ENCODE measurements around the gene TANC1.
"Not testable (repeated sequence)": the region's sequence is repeated elsewhere in the genome, so short reads cannot be mapped to it uniquely, and the experiment has no call there.

The TANC1 gene

GRCh38 chr2:159131267-159131913, 162.9 kb downstream of the TANC1 start:
- DNase-seq (ENCODE audit: low read depth in 1 of 2, low spot score in 1 of 2): no peak
- no peak for TF ChIP-seq JUND (IDR thresholded peaks at IDR 0.05; ENCODE audit: low read depth)
- in situ Hi-C loops (cut with HindIII; ENCODE audit: low pct_unique_long_range_greater_than_20kb, low sequenced_read_pairs): no loop called here

- DNase-seq (ENCODE audit: low read depth in 1 of 2, low spot score in 1 of 2): no peak
- in situ Hi-C loops (cut with HindIII; ENCODE audit: low pct_unique_long_range_greater_than_20kb, low sequenced_read_pairs): no loop called here
- no peak for TF ChIP-seq JUND (IDR thresholded peaks at IDR 0.05; ENCODE audit: low read depth)
Measured at GRCh38 chr2:159131914-159132281, 163.5 kb downstream of the TANC1 start.

DNA sequence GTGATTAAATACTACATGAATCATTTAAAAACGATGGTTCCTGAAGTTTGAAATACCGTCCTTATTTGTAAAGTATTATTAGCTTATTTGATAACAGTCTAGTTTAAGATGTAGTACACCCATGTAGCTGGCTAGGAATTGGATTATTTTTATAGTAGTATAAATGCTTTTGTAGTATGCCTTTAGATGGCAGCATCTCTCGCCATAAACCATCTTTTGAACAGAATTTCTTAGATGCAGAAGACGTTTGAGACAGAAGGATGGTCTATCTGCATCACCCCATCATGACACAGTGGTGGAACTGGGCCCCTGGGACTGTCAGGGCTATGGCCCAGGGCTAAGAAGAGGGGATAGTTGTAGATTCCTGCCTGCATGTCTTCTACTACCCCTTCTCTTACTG, 165.4 kb downstream of the TANC1 start:
- TF ChIP-seq JUND (IDR thresholded peaks at IDR 0.05; ENCODE audit: low read depth): no peak
- in situ Hi-C loops (cut with HindIII; ENCODE audit: low pct_unique_long_range_greater_than_20kb, low sequenced_read_pairs): no loop called here
- no peak for DNase-seq (ENCODE audit: low read depth in 1 of 2, low spot score in 1 of 2)

GRCh38 chr2:159134979-159135378, 166.5 kb downstream of the TANC1 start:
- no peak for DNase-seq (ENCODE audit: low read depth in 1 of 2, low spot score in 1 of 2)
- in situ Hi-C loops (cut with HindIII; ENCODE audit: low pct_unique_long_range_greater_than_20kb, low sequenced_read_pairs): no loop called here
- no peak for TF ChIP-seq JUND (IDR thresholded peaks at IDR 0.05; ENCODE audit: low read depth)

- no peak for TF ChIP-seq JUND (IDR thresholded peaks at IDR 0.05; ENCODE audit: low read depth)
- DNase-seq (ENCODE audit: low read depth in 1 of 2, low spot score in 1 of 2): no peak
- in situ Hi-C loops (cut with HindIII; ENCODE audit: low pct_unique_long_range_greater_than_20kb, low sequenced_read_pairs): no loop called here
Measured at GRCh38 chr2:159136391-159136790, 168.0 kb downstream of the TANC1 start.

DNA sequence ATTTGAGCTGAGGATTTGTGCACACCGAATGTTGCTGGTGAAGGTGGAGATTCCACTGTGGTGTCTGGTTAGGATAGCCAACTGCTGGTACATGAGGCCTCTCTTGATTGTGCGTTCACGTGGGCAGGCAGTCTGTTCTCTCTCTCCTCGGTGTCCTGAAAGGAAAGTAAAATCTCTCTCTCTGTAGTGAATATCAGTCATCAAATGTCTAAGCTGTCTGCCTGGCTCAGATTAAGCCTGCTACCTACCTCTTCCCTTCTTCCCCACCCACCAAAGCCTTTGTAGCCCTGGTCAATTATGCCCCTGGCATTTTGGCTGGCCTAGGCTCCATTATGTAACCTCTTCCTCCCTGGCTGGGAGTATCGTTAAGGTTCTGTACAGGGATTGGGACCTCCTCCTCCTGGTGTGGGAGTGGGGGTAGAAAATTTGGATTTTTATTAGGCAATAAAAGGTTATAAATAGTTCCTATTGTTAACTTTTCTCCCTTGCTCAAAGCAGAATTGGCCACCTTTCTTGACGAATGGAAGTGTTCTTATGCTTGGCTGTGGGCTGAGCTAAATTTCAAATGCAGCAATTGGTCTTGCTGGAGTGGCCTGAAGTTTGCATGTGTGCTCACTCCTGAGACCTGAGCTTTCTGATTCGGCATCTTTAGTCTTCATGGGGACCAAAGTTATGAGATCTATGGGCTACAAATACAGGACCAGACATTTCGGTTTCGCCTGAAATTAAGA, 169.2 kb downstream of the TANC1 start:
- DNase-seq (ENCODE audit: low read depth in 1 of 2, low spot score in 1 of 2): no peak
- in situ Hi-C loops (cut with HindIII; ENCODE audit: low pct_unique_long_range_greater_than_20kb, low sequenced_read_pairs): no loop called here
- TF ChIP-seq JUND (IDR thresholded peaks at IDR 0.05; ENCODE audit: low read depth): no peak

DNA sequence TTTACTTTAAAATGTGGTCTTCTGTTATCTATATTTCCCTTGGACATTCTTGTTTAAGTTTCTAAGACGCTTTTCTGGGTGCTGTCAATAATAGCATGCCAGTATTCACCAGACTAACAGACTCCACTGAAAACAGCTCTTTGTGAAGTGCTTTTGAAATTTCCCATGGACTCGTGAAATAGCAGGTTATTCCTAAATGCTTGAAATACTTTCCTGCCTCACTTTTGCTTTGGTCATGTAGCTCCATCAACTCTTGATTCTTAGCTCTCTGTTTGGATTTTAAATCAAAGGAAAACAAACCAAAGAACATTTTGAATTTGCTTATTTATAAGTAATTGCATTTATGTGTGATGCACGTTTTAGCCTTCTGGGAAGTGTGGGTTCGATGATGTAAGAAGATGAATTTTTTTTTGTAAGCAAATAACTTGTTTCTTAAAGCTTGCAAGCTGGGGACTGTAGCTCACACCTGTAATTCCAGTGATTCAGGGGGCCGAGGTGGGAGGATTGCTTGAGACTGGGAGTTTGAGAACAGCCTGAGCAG, 170.3 kb downstream of the TANC1 start:
- DNase-seq (ENCODE audit: low read depth in 1 of 2, low spot score in 1 of 2): no peak
- in situ Hi-C loops (cut with HindIII; ENCODE audit: low pct_unique_long_range_greater_than_20kb, low sequenced_read_pairs): no loop called here
- TF ChIP-seq JUND (IDR thresholded peaks at IDR 0.05; ENCODE audit: low read depth): no peak

- TF ChIP-seq JUND (IDR thresholded peaks at IDR 0.05; ENCODE audit: low read depth): no peak
- in situ Hi-C loops (cut with HindIII; ENCODE audit: low pct_unique_long_range_greater_than_20kb, low sequenced_read_pairs): no loop called here
- no peak for DNase-seq (ENCODE audit: low read depth in 1 of 2, low spot score in 1 of 2)
Measured at GRCh38 chr2:159139216-159139933, 170.9 kb downstream of the TANC1 start.

DNA sequence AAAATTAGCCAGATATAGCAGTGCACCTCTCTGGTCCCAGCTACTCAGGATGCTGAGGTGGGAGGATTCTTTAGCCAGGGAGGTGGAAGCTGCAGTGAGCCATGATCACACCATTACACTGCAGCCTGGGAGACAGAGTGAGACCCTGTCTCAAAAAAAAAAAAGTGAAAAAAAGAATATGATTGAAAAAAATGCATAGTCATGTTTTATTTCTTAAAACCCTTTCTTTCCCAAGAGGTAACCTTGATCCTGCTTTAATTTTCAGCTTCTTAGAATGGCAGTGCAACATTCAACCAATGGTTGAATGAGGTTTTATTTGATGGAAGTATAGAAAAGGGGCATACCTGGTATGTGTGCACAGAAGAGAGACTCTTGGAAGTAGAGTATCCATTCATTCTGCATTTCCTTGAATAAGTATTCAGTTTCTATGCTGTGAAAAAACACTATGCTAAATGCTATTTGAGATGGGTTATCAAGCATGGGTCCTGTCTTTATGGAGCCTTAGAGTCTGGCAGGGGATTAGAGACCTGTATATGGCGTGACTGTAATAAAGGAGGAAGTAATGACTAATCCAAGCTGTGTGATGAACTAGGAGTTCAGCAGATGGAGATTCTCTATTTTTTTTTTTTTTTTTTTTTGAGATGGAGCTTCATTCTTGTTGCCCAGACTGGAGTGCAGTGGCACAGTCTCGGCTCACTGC, 171.8 kb downstream of the TANC1 start:
- in situ Hi-C loops (cut with HindIII; ENCODE audit: low pct_unique_long_range_greater_than_20kb, low sequenced_read_pairs): no loop called here
- DNase-seq (ENCODE audit: low read depth in 1 of 2, low spot score in 1 of 2): no peak
- TF ChIP-seq JUND (IDR thresholded peaks at IDR 0.05; ENCODE audit: low read depth): no peak

DNA sequence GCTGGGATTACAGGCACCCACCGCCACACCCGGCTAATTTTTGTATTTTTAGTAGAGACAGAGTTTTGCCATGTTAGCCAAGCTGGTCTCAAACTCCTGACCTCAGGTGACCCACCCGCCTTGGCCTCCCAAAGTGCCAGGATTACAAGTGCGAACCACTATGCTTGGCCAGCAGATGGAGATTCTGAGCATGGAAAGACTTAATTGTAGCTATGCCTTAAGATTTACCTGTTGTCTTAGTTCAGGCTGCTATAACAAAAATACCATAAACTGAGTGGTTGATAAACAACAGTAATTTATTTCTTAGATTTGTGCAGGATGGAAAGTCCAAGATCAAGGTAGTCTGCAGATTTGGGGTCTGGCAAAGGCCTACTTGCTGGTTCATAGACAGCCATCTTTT, 172.4 kb downstream of the TANC1 start:
- DNase-seq (ENCODE audit: low read depth in 1 of 2, low spot score in 1 of 2); in situ Hi-C loops (cut with HindIII; ENCODE audit: low pct_unique_long_range_greater_than_20kb, low sequenced_read_pairs): not testable (repeated sequence)

DNA sequence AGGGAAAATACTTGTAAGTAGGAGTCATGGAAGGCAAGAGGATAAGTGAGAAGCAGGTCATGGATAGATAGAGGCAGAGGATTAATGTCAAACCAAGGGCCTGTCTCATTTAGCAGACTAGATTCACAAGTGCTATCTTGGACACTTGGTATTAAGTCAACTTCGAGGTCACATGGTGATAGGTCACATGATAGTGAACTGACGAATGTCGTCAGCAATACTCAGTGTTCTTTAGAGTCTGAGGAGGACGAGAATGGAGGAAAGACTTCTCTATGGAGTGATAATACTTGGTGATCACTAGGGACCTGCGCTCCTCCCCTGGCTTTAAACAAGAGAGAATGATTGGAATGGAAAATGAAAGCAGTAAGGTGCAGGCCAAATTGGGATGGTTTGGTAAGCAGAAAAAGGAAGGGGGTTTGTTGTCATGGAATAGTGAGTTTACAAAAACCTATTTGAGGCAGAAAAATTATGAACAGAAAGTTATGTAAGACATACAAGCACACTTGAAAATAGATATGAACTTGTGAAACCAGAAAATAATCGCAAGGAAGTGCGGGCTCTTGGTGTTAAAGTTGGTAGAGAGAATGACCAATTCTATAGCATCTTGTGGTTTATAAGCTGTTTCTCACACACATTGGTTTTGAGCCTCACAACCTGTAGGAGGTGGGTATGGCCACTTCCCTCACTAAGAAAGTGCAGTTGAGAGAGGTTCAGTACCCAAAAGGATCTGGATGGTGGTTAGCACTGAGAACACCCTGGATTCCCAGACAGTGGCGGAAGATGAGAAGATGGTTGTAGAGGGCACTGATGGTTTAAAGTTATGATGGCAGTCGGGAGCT, 176.6 kb downstream of the TANC1 start:
- in situ Hi-C loops (cut with HindIII; ENCODE audit: low pct_unique_long_range_greater_than_20kb, low sequenced_read_pairs): no loop called here
- no peak for TF ChIP-seq JUND (IDR thresholded peaks at IDR 0.05; ENCODE audit: low read depth)
- DNase-seq (ENCODE audit: low read depth in 1 of 2, low spot score in 1 of 2): no peak

All from T47D (cell line).